Loucy (cell line): ENCODE results near the gene AMPD3.

ENCODE experiments used
- H2AFZ ChIP-seq: fragments of 200-600 bp; sonication (generic); 2 replicates; pipeline ENCODE4 v1.6.0; 2016; ENCODE audit warnings: antibody characterized with exemption, mild to moderate bottlenecking, low read length, moderate library complexity
- H3F3A ChIP-seq: fragments of 200-600 bp; 2 replicates; pipeline ENCODE4 v1.6.0; 2016; ENCODE audit warnings: antibody characterized with exemption, low read depth, mild to moderate bottlenecking
- H3K27me3 ChIP-seq: fragments of 200-600 bp; sonication (generic); 2 replicates; pipeline ENCODE4 v1.6.1; 2014; ENCODE audit warnings: low read length, mild to moderate bottlenecking; ENCODE audit not compliant: insufficient read depth, poor library complexity, severe bottlenecking
- H3K36me3 ChIP-seq: fragments of 200-600 bp; sonication (generic); 2 replicates; pipeline ENCODE4 v1.6.1; 2016; ENCODE audit warnings: low read length; ENCODE audit not compliant: insufficient read depth
- H3K4me1 ChIP-seq: fragments of 200-600 bp; sonication (generic); 2 replicates; pipeline ENCODE4 v1.5.1; 2014; ENCODE audit warnings: low read length, mild to moderate bottlenecking; ENCODE audit not compliant: insufficient read depth, poor library complexity, severe bottlenecking
- H3K4me2 ChIP-seq: fragments of 200-600 bp; sonication (generic); 2 replicates; pipeline ENCODE4 v1.6.0; 2014; ENCODE audit warnings: antibody characterized with exemption, low read length, low read depth, mild to moderate bottlenecking; ENCODE audit not compliant: poor library complexity, severe bottlenecking
- H3K4me3 ChIP-seq: fragments of 200-600 bp; sonication (generic); 2 replicates; pipeline ENCODE4 v1.5.1; 2014; ENCODE audit warnings: low read length, mild to moderate bottlenecking, mixed read lengths; ENCODE audit not compliant: poor library complexity, severe bottlenecking
- H3K79me2 ChIP-seq: fragments of 200-600 bp; sonication (generic); 2 replicates; pipeline ENCODE4 v1.6.1; 2014; ENCODE audit warnings: low read length; ENCODE audit not compliant: insufficient read depth
- H3K9ac ChIP-seq: fragments of 200-600 bp; sonication (generic); 2 replicates; pipeline ENCODE4 v1.6.0; 2014; ENCODE audit warnings: mild to moderate bottlenecking, low read depth, low read length, moderate library complexity; ENCODE audit not compliant: poor library complexity, severe bottlenecking
- H3K9me2 ChIP-seq: fragments of 200-600 bp; sonication (generic); replicated peaks from 2 replicates; pipeline ENCODE4 v1.6.1; 2016; ENCODE audit warnings: low read depth, low read length, mixed read lengths
- H3K9me3 ChIP-seq: fragments of 200-600 bp; sonication (generic); 2 replicates; pipeline ENCODE4 v1.6.1; 2014; ENCODE audit warnings: mild to moderate bottlenecking, antibody characterized with exemption, low read length, low read depth; ENCODE audit not compliant: insufficient read depth
- H4K20me1 ChIP-seq: fragments of 200-600 bp; sonication (generic); 2 replicates; pipeline ENCODE4 v1.6.0; 2014; ENCODE audit warnings: antibody characterized with exemption, low read length, mild to moderate bottlenecking; ENCODE audit not compliant: insufficient read depth, poor library complexity, severe bottlenecking
- EZH2phosphoT487 ChIP-seq: fragments of 200-600 bp; IDR thresholded peaks from 2 replicates; pipeline ENCODE4 v1.6.1; 2018; ENCODE audit warnings: antibody characterized with exemption, mild to moderate bottlenecking, moderate library complexity, borderline replicate concordance
- TF ChIP-seq, protein P1 (sequence below): fragments of 200-600 bp; sonication (generic); conservative IDR thresholded peaks from 2 replicates; pipeline ENCODE4 v1.5.1; 2014; ENCODE audit warnings: mild to moderate bottlenecking, antibody characterized with exemption, low read length

Gene AMPD3

DNA sequence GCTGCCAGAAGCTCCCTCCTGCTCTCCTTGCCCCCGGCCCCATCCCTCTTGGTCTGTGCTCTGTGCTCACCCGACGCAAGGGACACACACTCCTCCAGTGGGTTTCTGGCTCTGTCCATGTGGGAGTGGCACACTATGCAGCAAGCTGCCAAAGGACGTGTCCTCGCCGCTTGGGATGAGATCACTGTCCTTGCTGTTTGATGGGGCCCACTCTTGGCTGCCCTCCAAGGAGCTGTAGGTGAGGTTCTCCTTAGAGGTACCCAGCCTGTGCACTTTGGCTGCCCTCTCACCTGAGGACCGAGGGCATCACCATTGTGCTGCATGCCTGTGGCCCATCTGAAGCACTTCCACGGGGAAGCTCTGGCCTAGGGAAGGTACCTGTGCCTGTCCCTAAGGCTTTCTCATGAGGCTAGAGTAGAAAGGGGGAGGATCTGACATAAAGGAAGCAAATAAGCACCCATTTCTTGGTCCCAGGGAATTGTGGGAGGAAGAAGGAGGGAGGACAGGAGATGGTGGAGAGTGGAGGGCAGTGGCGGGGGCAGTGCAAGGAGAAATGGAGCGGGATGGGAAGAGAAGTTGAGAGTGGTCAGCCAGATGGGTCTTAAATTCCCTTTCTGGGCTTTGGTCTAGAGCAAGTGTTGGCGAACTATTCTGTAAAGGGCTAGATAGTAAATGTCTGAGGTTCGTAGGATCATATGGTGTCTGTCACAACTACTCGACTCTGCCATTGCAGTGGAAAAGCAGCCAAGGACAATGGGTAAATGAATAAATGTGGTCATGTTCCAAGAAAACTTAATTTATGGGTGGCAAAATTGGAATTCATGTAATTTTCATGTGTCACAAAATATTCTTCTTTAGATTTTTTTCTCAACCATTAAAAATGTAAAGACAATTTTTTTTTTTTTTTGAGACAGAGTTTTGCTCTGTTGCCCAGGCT is 47.0 kb upstream of the AMPD3 start:
- Histone ChIP-seq H3K9me3 (no peaks in the 10 kb centered on the region), H3K9me2 (no peaks in the 10 kb centered on the region), H2AFZ (peak overlapping the region; percentile 16; the same call in 1 of the 2 replicates), H3K4me1 (peaks cover 53% of the 10 kb centered on the region), H3K9ac (peak overlapping the region; percentile 63), H3K79me2 (no peaks in the 10 kb centered on the region), H3F3A (peaks cover 3% of the 10 kb centered on the region; the same call in 1 of the 2 replicates), H4K20me1 (no peaks in the 10 kb centered on the region), H3K4me2 (no peak overlapping the region), H3K4me3 (no peak overlapping the region), H3K27me3 (no peaks in the 10 kb centered on the region), H3K36me3 (no peaks in the 10 kb centered on the region)
- TF ChIP-seq EZH2phosphoT487: no peak
- TF ChIP-seq, protein P1, sequence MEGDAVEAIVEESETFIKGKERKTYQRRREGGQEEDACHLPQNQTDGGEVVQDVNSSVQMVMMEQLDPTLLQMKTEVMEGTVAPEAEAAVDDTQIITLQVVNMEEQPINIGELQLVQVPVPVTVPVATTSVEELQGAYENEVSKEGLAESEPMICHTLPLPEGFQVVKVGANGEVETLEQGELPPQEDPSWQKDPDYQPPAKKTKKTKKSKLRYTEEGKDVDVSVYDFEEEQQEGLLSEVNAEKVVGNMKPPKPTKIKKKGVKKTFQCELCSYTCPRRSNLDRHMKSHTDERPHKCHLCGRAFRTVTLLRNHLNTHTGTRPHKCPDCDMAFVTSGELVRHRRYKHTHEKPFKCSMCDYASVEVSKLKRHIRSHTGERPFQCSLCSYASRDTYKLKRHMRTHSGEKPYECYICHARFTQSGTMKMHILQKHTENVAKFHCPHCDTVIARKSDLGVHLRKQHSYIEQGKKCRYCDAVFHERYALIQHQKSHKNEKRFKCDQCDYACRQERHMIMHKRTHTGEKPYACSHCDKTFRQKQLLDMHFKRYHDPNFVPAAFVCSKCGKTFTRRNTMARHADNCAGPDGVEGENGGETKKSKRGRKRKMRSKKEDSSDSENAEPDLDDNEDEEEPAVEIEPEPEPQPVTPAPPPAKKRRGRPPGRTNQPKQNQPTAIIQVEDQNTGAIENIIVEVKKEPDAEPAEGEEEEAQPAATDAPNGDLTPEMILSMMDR: no peak

DNA sequence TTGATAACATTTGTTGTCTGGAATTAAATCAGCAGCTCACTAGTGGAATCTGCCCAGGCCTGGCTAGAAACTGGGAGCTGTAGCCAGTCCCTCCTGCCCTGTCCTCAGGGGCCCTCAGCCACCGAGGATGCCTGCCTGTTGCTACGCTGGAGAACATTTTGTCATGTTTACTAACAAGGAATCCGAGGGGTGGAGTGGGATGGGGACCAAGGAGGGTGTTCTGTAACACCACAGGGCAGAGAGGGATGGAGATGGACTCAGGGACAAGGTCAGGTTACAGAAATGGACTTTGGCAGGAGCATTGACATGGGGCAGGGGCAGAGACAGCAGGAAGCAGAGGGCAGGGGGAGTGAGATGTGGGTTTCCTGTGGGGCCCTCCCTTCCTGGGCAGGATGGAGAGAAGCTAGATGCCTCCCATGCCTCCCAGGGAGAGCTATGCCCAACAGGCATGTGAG is 45.8 kb upstream of the AMPD3 start:
- peak overlapping the region; percentile 63 for H3K9ac ChIP-seq
- peaks cover 6% of the 10 kb centered on the region for H3F3A ChIP-seq
- H2AFZ ChIP-seq: no peak overlapping the region
- no peaks in the 10 kb centered on the region for H4K20me1 ChIP-seq
- H3K9me3 ChIP-seq: no peaks in the 10 kb centered on the region
- no peaks in the 10 kb centered on the region for H3K79me2 ChIP-seq
- peaks cover 64% of the 10 kb centered on the region for H3K4me1 ChIP-seq
- H3K4me2 ChIP-seq: peak overlapping the region; percentile 63
- TF ChIP-seq EZH2phosphoT487: no peak
- TF ChIP-seq, protein P1: no peak
- no peaks in the 10 kb centered on the region for H3K27me3 ChIP-seq
- H3K9me2 ChIP-seq: no peaks in the 10 kb centered on the region
- H3K4me3 ChIP-seq: peak overlapping the region; percentile 44
- no peaks in the 10 kb centered on the region for H3K36me3 ChIP-seq

DNA sequence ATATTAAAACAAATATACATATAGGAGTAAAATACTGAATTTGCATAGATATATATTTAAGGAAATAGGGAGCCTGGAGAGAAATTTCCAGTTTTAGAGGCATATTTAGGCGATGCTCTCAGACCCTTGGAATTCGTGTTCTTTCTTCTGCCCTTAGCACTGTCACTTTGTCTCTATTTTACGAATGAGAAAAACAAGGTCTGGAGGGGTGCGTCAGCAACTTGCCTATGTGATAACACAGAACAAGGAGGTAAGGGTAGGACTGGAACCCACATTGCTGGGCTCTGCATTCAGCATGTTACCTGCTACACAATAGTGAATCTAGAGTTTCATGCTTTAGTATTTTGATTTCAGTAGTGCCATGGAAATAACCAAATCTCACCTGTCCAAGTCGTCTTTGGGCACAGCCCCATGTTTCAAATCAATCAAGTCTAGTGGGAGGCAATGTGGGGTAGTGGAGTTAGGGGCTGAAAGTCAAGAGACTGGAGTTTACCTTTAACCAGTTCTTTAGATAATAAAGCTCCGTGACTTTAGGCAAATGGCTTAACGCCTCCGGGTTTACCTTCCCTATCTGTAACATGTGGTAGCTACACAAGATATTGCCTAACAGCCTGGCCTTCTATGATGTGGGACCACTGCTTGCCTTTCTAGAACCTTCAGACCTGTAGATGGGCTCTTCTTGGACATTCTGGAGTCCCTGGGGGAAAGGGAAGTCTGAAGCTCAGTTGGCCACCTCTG is 44.8 kb upstream of the AMPD3 start:
- H4K20me1 ChIP-seq: no peaks in the 10 kb centered on the region
- peak overlapping the region; percentile 63 for H3K4me2 ChIP-seq
- no peaks in the 10 kb centered on the region for H3K9me2 ChIP-seq
- H3K36me3 ChIP-seq: no peaks in the 10 kb centered on the region
- peaks cover 9% of the 10 kb centered on the region for H3F3A ChIP-seq
- no peaks in the 10 kb centered on the region for H3K27me3 ChIP-seq
- H3K79me2 ChIP-seq: no peaks in the 10 kb centered on the region
- peak overlapping the region; percentile 63 for H3K9ac ChIP-seq
- H2AFZ ChIP-seq: no peak overlapping the region
- H3K4me3 ChIP-seq: no peak overlapping the region
- H3K9me3 ChIP-seq: no peaks in the 10 kb centered on the region
- peaks cover 73% of the 10 kb centered on the region for H3K4me1 ChIP-seq
- TF ChIP-seq, protein P1: no peak
- no peak for TF ChIP-seq EZH2phosphoT487
